ENCODE measurements around the gene GRK1.
"Not testable (repeated sequence)": the region's sequence is repeated elsewhere in the genome, so short reads cannot be mapped to it uniquely, and the experiment has no call there.

The GRK1 gene

GRCh38 chr13:113666951-113667701 is at the start of gene GRK1:
GRK1 (plus strand) TSS chr13:113667219; CDS start chr13:113667387, 168 bp downstream.
- DNase-seq (ENCODE audit: low read depth): no peak

GRCh38 chr13:113617961-113618360 is 49.1 kb upstream of the GRK1 start:
- DNase-seq (ENCODE audit: low read depth): no peak

- no peak for DNase-seq (ENCODE audit: low read depth)
Measured at GRCh38 chr13:113618455-113618854, 48.6 kb upstream of the GRK1 start.

GRCh38 chr13:113620036-113620796 is 46.8 kb upstream of the GRK1 start:
- no peak for DNase-seq (ENCODE audit: low read depth)

- no peak for DNase-seq (ENCODE audit: low read depth)
Measured at GRCh38 chr13:113621046-113621445, 46.0 kb upstream of the GRK1 start.

- DNase-seq (ENCODE audit: low read depth): not testable (repeated sequence)
Measured at GRCh38 chr13:113621498-113621897, 45.5 kb upstream of the GRK1 start.

GRCh38 chr13:113621986-113622550 is 45.0 kb upstream of the GRK1 start:
- DNase-seq (ENCODE audit: low read depth): not testable (repeated sequence)

- no peak for DNase-seq (ENCODE audit: low read depth)
Measured at GRCh38 chr13:113622791-113623490, 44.1 kb upstream of the GRK1 start.

- no peak for DNase-seq (ENCODE audit: low read depth)
Measured at GRCh38 chr13:113623491-113624234, 43.4 kb upstream of the GRK1 start.

- DNase-seq (ENCODE audit: low read depth): no peak
Measured at GRCh38 chr13:113624235-113624587, 42.8 kb upstream of the GRK1 start.

- DNase-seq (ENCODE audit: low read depth): not testable (repeated sequence)
Measured at GRCh38 chr13:113624640-113625304, 42.2 kb upstream of the GRK1 start.

GRCh38 chr13:113625965-113626721 is 40.9 kb upstream of the GRK1 start:
- no peak for DNase-seq (ENCODE audit: low read depth)

- DNase-seq (ENCODE audit: low read depth): no peak
Measured at GRCh38 chr13:113627136-113627535, 39.9 kb upstream of the GRK1 start.

GRCh38 chr13:113628291-113629270 is 38.4 kb upstream of the GRK1 start:
- no peak for DNase-seq (ENCODE audit: low read depth)

- no peak for DNase-seq (ENCODE audit: low read depth)
Measured at GRCh38 chr13:113629866-113630265, 37.2 kb upstream of the GRK1 start.

- DNase-seq (ENCODE audit: low read depth): no peak
Measured at GRCh38 chr13:113630296-113630695, 36.7 kb upstream of the GRK1 start.

- no peak for DNase-seq (ENCODE audit: low read depth)
Measured at GRCh38 chr13:113630804-113631203, 36.2 kb upstream of the GRK1 start.

- no peak for DNase-seq (ENCODE audit: low read depth)
Measured at GRCh38 chr13:113631341-113632095, 35.5 kb upstream of the GRK1 start.
